A549 (cell line): Measurements from ENCODE around the gene NR5A2. TPM values are rescaled to one million over a fixed set of nuclear protein-coding genes. Genes with fewer than 3 reads are reported as not detected.

ENCODE experiments used
- ATAC-seq, 2 experiments: fragments of 200-7000 bp in 1 of 2; fragments of >200 bp in 1 of 2; cut with Nextera tagmentation in 1 of 2; cut with Tn5 transposase in 1 of 2; 3 replicates each; pipeline versions ENCODE4 v1.8.0 to v1.9.1; 2018 to 2020; ENCODE audit warnings: mild to moderate bottlenecking in 1 of 2, moderate library complexity in 1 of 2
- CTCF ChIA-PET: fragments of 300-600 bp; sonication (Branson Sonifier 250); formaldehyde crosslinking; extraction: SDS; loops from one replicate; lab custom pipeline; 2021; ENCODE audit warnings: antibody characterized with exemption, inconsistent platforms; lab: Yijun Ruan, JAX
- POLR2A ChIA-PET: fragments of 350-600 bp; formaldehyde crosslinking; extraction: SDS; loops from one replicate; lab custom pipeline; 2021; ENCODE audit warnings: antibody characterized with exemption, inconsistent platforms; lab: Yijun Ruan, JAX
- DNase-seq, 2 experiments: peaks; one replicate each; pipeline versions ENCODE4 v3.0.0 to v3.0.0-alpha.2; 2011 to 2016; ENCODE audit warnings: low read depth in 1 of 2, low spot score in 1 of 2
- FAIRE-seq: peaks from 2 replicates; lab custom pipeline; 2011; peaks lifted over from hg19 to GRCh38; lab: Jason Lieb, UNC
- H3K27ac ChIP-seq, 2 experiments: fragments of >200 bp; sonication (Bioruptor Twin); formaldehyde crosslinking; 3 replicates each; pipeline ENCODE4 v1.5.1; 2016 to 2017
- H3K4me1 ChIP-seq: fragments of >200 bp; sonication (Bioruptor Twin); formaldehyde crosslinking; 3 replicates; pipeline ENCODE4 v1.6.1; 2016
- H3K4me2 ChIP-seq: fragments of >200 bp; sonication (Bioruptor Twin); formaldehyde crosslinking; 3 replicates; pipeline ENCODE4 v1.6.1; 2016
- H3K4me3 ChIP-seq: fragments of >200 bp; sonication (Bioruptor Twin); formaldehyde crosslinking; 3 replicates; pipeline ENCODE4 v1.5.1; 2016
- H3K9me3 ChIP-seq: fragments of >200 bp; sonication (Bioruptor Twin); formaldehyde crosslinking; 3 replicates; pipeline ENCODE4 v1.6.1; 2016
- ATOH8 ChIP-seq: fragments of 250-450 bp; sonication (Bioruptor Pico); IDR thresholded peaks from 2 replicates; pipeline ENCODE4 v1.5.0; 2020; ENCODE audit warnings: low read depth, mild to moderate bottlenecking, moderate library complexity
- BCL3 ChIP-seq: fragments of >200 bp; sonication (Bioruptor Twin); formaldehyde crosslinking; IDR thresholded peaks from 3 replicates; pipeline ENCODE4 v1.6.1; 2016
- CBX8 ChIP-seq: fragments of 200-600 bp; sonication (generic); IDR thresholded peaks from 2 replicates; pipeline ENCODE4 v1.6.1; 2016
- CHD2 ChIP-seq: fragments of 150-350 bp; IDR thresholded peaks from 2 replicates; pipeline ENCODE4 v1.6.1; 2014; ENCODE audit warnings: low read length; ENCODE audit not compliant: partially characterized antibody
- CTCF ChIP-seq: fragments of >200 bp; sonication (Bioruptor Twin); formaldehyde crosslinking; IDR thresholded peaks from 3 replicates; pipeline ENCODE4 v1.5.1; 2016
- EP300 ChIP-seq, 2 experiments: fragments of >200 bp; sonication (Bioruptor Twin); formaldehyde crosslinking; IDR thresholded peaks; 2 replicates in 1 of 2; 3 replicates in 1 of 2; pipeline ENCODE4 v1.6.1; 2016 to 2017
- GATA3 ChIP-seq: IDR thresholded peaks from 2 replicates; pipeline ENCODE4 v1.6.1; 2012; ENCODE audit warnings: borderline replicate concordance
- HES2 ChIP-seq: fragments of >200 bp; sonication (Bioruptor Twin); formaldehyde crosslinking; IDR thresholded peaks from 2 replicates; pipeline ENCODE4 v1.6.1; 2016
- HEYL ChIP-seq: fragments of 250-450 bp; sonication (Bioruptor Pico); IDR thresholded peaks from 2 replicates; pipeline ENCODE4 v1.8.0; 2021; ENCODE audit warnings: mild to moderate bottlenecking, moderate library complexity
- KDM5A ChIP-seq: fragments of 200-600 bp; sonication (generic); IDR thresholded peaks from 2 replicates; pipeline ENCODE4 v1.6.1; 2016; ENCODE audit warnings: antibody characterized with exemption, mild to moderate bottlenecking
- MYC ChIP-seq: IDR thresholded peaks from 2 replicates; pipeline ENCODE4 v1.6.1; 2012; ENCODE audit warnings: mild to moderate bottlenecking, inconsistent platforms, low read length, improper control_type of control experiment, borderline replicate concordance
- PBX3 ChIP-seq: IDR thresholded peaks from 2 replicates; pipeline ENCODE4 v1.6.1; 2012
- RAD21 ChIP-seq, 2 experiments: fragments of >200 bp in 1 of 2; sonication (Bioruptor Twin) in 1 of 2; formaldehyde crosslinking in 1 of 2; IDR thresholded peaks in 1 of 2; conservative IDR thresholded peaks in 1 of 2; 2 replicates in 1 of 2; 3 replicates in 1 of 2; pipeline ENCODE4 v1.6.1; 2012 to 2018; ENCODE audit warnings: inconsistent platforms in 1 of 2
- RCOR1 ChIP-seq: fragments of 150-350 bp; IDR thresholded peaks from 2 replicates; pipeline ENCODE4 v1.6.1; 2014; ENCODE audit warnings: antibody characterized with exemption, low read length, low read depth
- REST ChIP-seq: fragments of 200-600 bp; sonication (generic); IDR thresholded peaks from 2 replicates; pipeline ENCODE4 v1.6.1; 2016; ENCODE audit warnings: antibody characterized with exemption, mild to moderate bottlenecking, moderate library complexity
- SMC3 ChIP-seq: fragments of >200 bp; sonication (Bioruptor Twin); formaldehyde crosslinking; IDR thresholded peaks from 3 replicates; pipeline ENCODE4 v1.6.1; 2018; ENCODE audit warnings: inconsistent platforms
- TFCP2L1 ChIP-seq: fragments of 250-450 bp; sonication (Bioruptor Pico); IDR thresholded peaks from 2 replicates; pipeline ENCODE4 v1.5.0; 2021; ENCODE audit warnings: mild to moderate bottlenecking
- WGBS: methylation state at CpG from one replicate; pipeline ENCODE4 v1.1.6; 2017; ENCODE audit errors: missing lambda C conversion rate; 5-methylcytosine and 5-hydroxymethylcytosine counted together
- polyA plus RNA-seq, 4 experiments: library from polyadenylated mRNA; depleted of rRNA in 3 of 4; stranded (reverse); fragments of >200 nt; fragmentation: RNase III in 1 of 4; extraction: RNeasy Plus Mini Kit Qiagen cat#74134 plus additional on column Dnase treatment in 1 of 4; gene quantifications; 2 replicates in 3 of 4; 3 replicates in 1 of 4; pipeline ENCODE4 v1.2.3, GENCODE V29; 2011 to 2017

The NR5A2 gene
- polyA plus RNA-seq, 2 of the 4 experiments (the other 2 are of a cell fraction) = 12.0 to 24.1 TPM

GRCh38 chr1:199981584-199981983, 45.9 kb upstream of the NR5A2 start:
- no peak overlapping the region for H3K4me3 ChIP-seq
- FAIRE-seq = no peak
- H3K4me2 ChIP-seq = no peak overlapping the region
- POLR2A ChIA-PET = no interaction called here
- TF ChIP-seq REST = no peak
- TF ChIP-seq HEYL (CRISPR knock-in tag) = no peak
- no peak for TF ChIP-seq GATA3
- TF ChIP-seq CHD2 = no peak
- no peak for TF ChIP-seq BCL3
- TF ChIP-seq, all 56 proteins: peak for 0
- peaks cover 10% of the 10 kb centered on the region for H3K4me1 ChIP-seq
- 88% methylated on average over 1 of the region's 1 CpG for WGBS
- CTCF ChIA-PET = interaction anchor here (1.2 to 1.3 kb wide), 2 partner anchors 15 to 26 kb away, joined by 5 to 6 read pairs; no protein-coding TSS in a partner anchor
- no peak for DNase-seq
- ATAC-seq = no peak
- no peaks in the 10 kb centered on the region for H3K9me3 ChIP-seq
- H3K27ac ChIP-seq = no peak overlapping the region

- H3K27ac ChIP-seq = no peak overlapping the region
- no peak for TF ChIP-seq EP300 (IDR thresholded peaks at IDR 0.05)
- no peak for TF ChIP-seq MYC
- TF ChIP-seq RCOR1 = no peak
- TF ChIP-seq TFCP2L1 (CRISPR knock-in tag) = no peak
- TF ChIP-seq CTCF = no peak
- TF ChIP-seq KDM5A = no peak
- TF ChIP-seq GATA3 = no peak
- TF ChIP-seq CBX8 = no peak
- no peak for TF ChIP-seq SMC3
- TF ChIP-seq ATOH8 (CRISPR knock-in tag) = no peak
- TF ChIP-seq RAD21 (conservative IDR thresholded peaks at IDR 0.05 in 1 of 2, IDR thresholded peaks at IDR 0.05 in 1 of 2) = no peak
- no peak for TF ChIP-seq PBX3
- no peak for TF ChIP-seq HES2
- DNase-seq (no peak), ATAC-seq (no peak), FAIRE-seq (no peak)
- H3K9me3 ChIP-seq = no peaks in the 10 kb centered on the region
- WGBS = 90% methylated on average over 6 of the region's 6 CpGs
- peaks cover under 1% of the 10 kb centered on the region; the same call in 2 of the 3 replicates for H3K4me1 ChIP-seq
- ChIA-PET POLR2A (no interaction called here), CTCF (interaction anchor here (1.3 kb wide), 1 partner anchor 16 kb away, joined by 6 read pairs; no protein-coding TSS in a partner anchor)
- no peak overlapping the region for H3K4me3 ChIP-seq
- H3K4me2 ChIP-seq = no peak overlapping the region
Measured at GRCh38 chr1:199982606-199983005, 44.9 kb upstream of the NR5A2 start.
